Sigmoid colon (tissue), 7 donors: Measurements from ENCODE around the gene WDR90. TPM values are rescaled to one million over a fixed set of nuclear protein-coding genes. Genes with fewer than 3 reads are reported as not detected.

Source experiments
- DNase-seq: peaks from one replicate; pipeline ENCODE4 v3.0.0-alpha.2; 2019
- H3K27ac ChIP-seq, 4 donors: fragments of 200-600 bp; sonication (generic); one replicate each; pipeline ENCODE4 v1.5.1; 2016 to 2019; ENCODE audit warnings: mild to moderate bottlenecking in 1 of 4
- H3K27me3 ChIP-seq, 3 donors: fragments of 200-600 bp; sonication (generic); one replicate each; pipeline ENCODE4 v1.5.1; 2019; ENCODE audit warnings: mild to moderate bottlenecking in 1 of 3
- H3K36me3 ChIP-seq, 4 donors: fragments of 200-600 bp; sonication (generic); one replicate each; pipeline ENCODE4 v1.5.1; 2016 to 2019
- H3K4me1 ChIP-seq, 4 donors: fragments of 200-600 bp; sonication (generic); one replicate each; pipeline ENCODE4 v1.5.1; 2017 to 2019
- H3K4me3 ChIP-seq, 4 donors: fragments of 200-600 bp; sonication (generic); one replicate each; pipeline ENCODE4 v1.5.1; 2017 to 2019; ENCODE audit warnings: mild to moderate bottlenecking in 2 of 4, moderate library complexity in 1 of 4
- H3K9me3 ChIP-seq, 4 donors: fragments of 200-600 bp in 3 of 4; sonication (generic) in 3 of 4; one replicate each; pipeline versions ENCODE4 v1.5.1 to v1.6.1; 2013 to 2019
- EP300 ChIP-seq, 4 donors: sonication (generic); formaldehyde crosslinking; IDR thresholded peaks; one replicate each; pipeline ENCODE4 v1.6.1; 2017; ENCODE audit warnings: antibody characterized with exemption in 4 of 4
- POLR2A ChIP-seq, 2 donors: fragments of 450-650 bp; IDR thresholded peaks; one replicate each; pipeline ENCODE4 v1.6.1; 2016; ENCODE audit warnings: antibody characterized with exemption in 2 of 2, mild to moderate bottlenecking in 2 of 2, moderate library complexity in 2 of 2
- POLR2AphosphoS5 ChIP-seq, 4 donors: sonication (generic); formaldehyde crosslinking; IDR thresholded peaks; one replicate each; pipeline ENCODE4 v1.6.1; 2017; ENCODE audit warnings: antibody characterized with exemption in 4 of 4
- WGBS, 2 donors: extraction: QIAGEN DNeasy Blood & Tissue Kit; methylation state at CpG; one replicate each; pipeline ENCODE4 v1.1.7; 2013; 5-methylcytosine and 5-hydroxymethylcytosine counted together
- intact Hi-C: fragments of 100-400 bp; cut with DNase I; formaldehyde crosslinking; loops from one replicate; pipeline ENCODE4 v1.15.1; 2023
- polyA plus RNA-seq, 3 donors: library from polyadenylated mRNA; stranded (reverse); fragments of 200-250 nt; gene quantifications; one replicate each; pipeline ENCODE4 v1.2.3, GENCODE V29; 2013
- total RNA-seq, 4 donors: library from RNA; depleted of rRNA; stranded (reverse); fragments of >200 nt; gene quantifications; one replicate each; pipeline ENCODE4 v1.1.0, GENCODE V29; 2016
- TF ChIP-seq, protein P1 (sequence below), 4 experiments: fragments of 450-650 bp in 3 of 4; fragments of 200-600 bp in 1 of 4; IDR thresholded peaks; one replicate each; pipeline ENCODE4 v1.5.1; 2016 to 2019; ENCODE audit warnings: antibody characterized with exemption in 4 of 4, mild to moderate bottlenecking in 3 of 4, moderate library complexity in 2 of 4
- donor health status: healthy with polysubstance abuse.
- donor health status: Bipolar disorder and iron deficiency.
- donor health status: healthy.

Gene WDR90
- total and polyA plus RNA-seq, 7 donors = 5.4 to 49.0 (median 10.3) TPM

DNA sequence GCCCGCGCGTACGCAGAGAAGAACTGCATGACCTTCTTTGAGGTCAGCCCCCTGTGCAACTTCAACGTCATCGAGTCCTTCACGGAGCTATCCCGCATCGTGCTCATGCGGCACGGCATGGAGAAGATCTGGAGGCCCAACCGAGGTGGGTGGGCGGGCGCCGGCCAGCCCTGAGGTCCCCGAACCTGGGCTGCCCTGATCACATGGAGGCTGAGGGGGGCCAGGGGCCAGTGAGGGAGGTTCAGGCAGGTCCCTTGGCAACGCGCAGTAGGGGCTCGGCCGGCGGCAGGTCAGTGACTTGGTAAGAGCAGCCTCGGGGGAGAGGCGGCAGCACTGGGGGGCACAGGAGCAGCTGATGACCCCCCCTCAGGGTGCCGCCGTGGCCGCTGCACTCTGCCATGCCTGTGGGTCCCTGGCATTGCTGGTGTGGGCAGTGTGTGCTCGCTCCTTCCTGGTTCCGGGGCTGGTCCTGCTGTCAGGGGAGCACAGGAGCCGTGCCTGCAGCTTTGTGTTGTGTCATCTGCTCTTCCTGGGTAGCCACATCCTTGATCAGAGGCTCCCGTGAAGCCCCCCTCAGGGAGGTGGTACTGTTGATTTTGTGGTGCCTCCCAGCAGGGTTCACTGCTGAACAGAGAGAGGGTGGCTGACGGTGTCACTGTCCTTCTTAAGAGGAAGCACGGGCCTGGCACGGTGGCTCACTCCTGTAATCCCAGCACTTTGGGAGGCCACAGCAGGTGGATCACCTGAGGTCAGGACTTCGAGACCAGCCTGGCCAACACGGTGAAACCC, 23.0 kb upstream of the WDR90 start:
- Histone ChIP-seq H3K27me3 (peaks cover 0 to 4% (median 0%) of the 10 kb centered on the region in 3 donors), H3K4me1 (peaks cover 0 to 47% (median 35%) of the 10 kb centered on the region in 4 donors), H3K9me3 (no peaks in the 10 kb centered on the region), H3K36me3 (peaks cover 0 to 20% (median 10%) of the 10 kb centered on the region in 4 donors), H3K4me3 (no peak overlapping the region), H3K27ac (peak overlapping the region in 3 of 4 donors; percentile 69 to 82 (median 70))
- WGBS, 2 donors = 95% methylated on average over 35 of the region's 35 CpGs
- intact Hi-C loops = no loop called here
- TF ChIP-seq, protein P1, sequence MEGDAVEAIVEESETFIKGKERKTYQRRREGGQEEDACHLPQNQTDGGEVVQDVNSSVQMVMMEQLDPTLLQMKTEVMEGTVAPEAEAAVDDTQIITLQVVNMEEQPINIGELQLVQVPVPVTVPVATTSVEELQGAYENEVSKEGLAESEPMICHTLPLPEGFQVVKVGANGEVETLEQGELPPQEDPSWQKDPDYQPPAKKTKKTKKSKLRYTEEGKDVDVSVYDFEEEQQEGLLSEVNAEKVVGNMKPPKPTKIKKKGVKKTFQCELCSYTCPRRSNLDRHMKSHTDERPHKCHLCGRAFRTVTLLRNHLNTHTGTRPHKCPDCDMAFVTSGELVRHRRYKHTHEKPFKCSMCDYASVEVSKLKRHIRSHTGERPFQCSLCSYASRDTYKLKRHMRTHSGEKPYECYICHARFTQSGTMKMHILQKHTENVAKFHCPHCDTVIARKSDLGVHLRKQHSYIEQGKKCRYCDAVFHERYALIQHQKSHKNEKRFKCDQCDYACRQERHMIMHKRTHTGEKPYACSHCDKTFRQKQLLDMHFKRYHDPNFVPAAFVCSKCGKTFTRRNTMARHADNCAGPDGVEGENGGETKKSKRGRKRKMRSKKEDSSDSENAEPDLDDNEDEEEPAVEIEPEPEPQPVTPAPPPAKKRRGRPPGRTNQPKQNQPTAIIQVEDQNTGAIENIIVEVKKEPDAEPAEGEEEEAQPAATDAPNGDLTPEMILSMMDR (IDR thresholded peaks at IDR 0.05) = no peak
- TF ChIP-seq POLR2A (IDR thresholded peaks at IDR 0.05) = no peak
- TF ChIP-seq POLR2AphosphoS5 (IDR thresholded peaks at IDR 0.05) = no peak
- TF ChIP-seq EP300 (IDR thresholded peaks at IDR 0.05) = no peak
- peak; percentile 59 for DNase-seq

DNA sequence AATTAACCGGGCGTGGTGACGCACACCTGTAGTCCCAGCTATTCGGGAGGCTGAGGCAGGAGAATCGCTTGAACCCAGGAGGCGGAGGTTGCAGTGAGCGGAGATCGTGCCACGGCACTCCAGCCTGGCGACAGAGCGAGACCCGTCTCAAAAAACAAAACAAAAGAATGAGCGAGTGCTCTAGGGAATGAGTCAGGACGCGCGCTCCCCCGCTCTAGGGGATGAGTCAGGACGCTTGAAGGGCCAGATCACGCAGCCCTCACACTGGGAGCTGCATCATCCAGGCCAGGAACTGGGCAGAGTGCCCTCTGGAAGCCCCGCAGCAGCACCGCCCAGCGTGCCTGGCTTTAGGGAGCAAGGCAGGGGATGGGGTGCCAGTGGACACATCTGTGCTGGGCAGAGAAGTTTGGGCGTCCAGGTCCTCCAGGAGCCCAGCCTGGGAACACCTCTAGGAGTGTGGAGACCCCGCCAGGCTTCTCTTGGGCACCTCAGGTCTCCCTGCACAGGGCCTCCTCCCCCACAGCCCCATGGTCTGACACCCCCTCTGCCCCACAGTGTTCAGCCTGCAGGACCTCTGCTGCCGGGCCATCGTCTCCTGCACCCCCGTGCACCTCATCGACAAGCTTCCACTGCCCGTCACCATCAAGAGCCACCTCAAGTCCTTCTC, 22.2 kb upstream of the WDR90 start:
- DNase-seq = peak; percentile 84
- WGBS, 2 donors = 91 to 95% methylated on average over 29 of the region's 29 CpGs
- TF ChIP-seq POLR2A (IDR thresholded peaks at IDR 0.05) (no peak), POLR2AphosphoS5 (IDR thresholded peaks at IDR 0.05) (peak in 2 of 4 donors; percentile 30 to 71), EP300 (IDR thresholded peaks at IDR 0.05) (no peak)
- TF ChIP-seq, protein P1 (IDR thresholded peaks at IDR 0.05) = no peak
- H3K36me3 ChIP-seq = peaks cover 0 to 20% (median 10%) of the 10 kb centered on the region in 4 donors
- no peaks in the 10 kb centered on the region for H3K9me3 ChIP-seq
- no peak overlapping the region for H3K4me3 ChIP-seq
- H3K27me3 ChIP-seq = peaks cover 0 to 7% (median 0%) of the 10 kb centered on the region in 3 donors
- intact Hi-C loops = no loop called here
- peaks cover 0 to 43% (median 30%) of the 10 kb centered on the region in 4 donors for H3K4me1 ChIP-seq
- peak overlapping the region; percentile 13 to 82 (median 70) for H3K27ac ChIP-seq

DNA sequence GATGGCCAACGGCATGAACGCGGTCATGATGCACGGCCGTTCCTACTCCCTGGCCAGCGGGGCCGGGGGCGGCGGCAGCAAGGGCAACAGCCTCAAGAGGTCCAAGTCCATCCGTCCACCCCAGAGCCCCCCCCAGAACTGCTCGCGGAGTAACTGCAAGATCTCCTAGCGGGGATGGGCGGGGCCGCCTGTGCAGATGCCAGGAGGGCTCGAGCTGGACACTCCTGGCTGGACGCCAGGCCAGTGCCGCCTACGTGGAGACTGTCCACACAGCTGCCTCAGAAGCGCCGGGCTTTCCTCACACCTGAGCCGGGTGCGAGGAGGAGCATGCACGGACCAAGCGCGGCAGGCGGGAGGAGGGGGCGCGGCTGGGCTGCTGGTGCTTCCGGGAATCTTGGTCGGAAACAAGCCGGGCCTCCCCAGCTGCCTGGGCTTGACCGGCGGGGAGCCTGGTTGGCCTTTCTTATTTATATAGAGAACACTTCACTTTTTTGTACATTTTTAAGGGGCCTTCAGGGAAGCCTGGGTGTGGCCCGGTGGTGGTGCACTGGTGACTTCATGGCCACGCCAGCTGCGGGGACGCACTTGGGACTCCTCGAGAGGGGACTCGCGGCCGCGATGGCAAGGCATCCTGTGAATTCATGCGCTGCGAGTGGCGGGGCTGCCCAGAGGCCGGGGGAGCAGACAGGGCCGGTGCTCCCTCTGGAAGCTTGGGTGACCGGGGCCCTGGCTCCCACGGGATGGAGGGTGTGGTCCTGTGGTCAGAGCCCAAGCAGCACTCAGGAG, 21.5 kb upstream of the WDR90 start:
- no peaks in the 10 kb centered on the region for H3K9me3 ChIP-seq
- intact Hi-C loops = no loop called here
- peak overlapping the region; percentile 13 to 82 (median 70) for H3K27ac ChIP-seq
- peaks cover 0 to 12% (median 0%) of the 10 kb centered on the region in 3 donors for H3K27me3 ChIP-seq
- peak; percentile 71 for DNase-seq
- TF ChIP-seq, protein P1 (IDR thresholded peaks at IDR 0.05) = no peak
- TF ChIP-seq EP300 (IDR thresholded peaks at IDR 0.05) (no peak), POLR2AphosphoS5 (IDR thresholded peaks at IDR 0.05) (no peak), POLR2A (IDR thresholded peaks at IDR 0.05) (no peak)
- H3K4me1 ChIP-seq = peaks cover 0 to 41% (median 29%) of the 10 kb centered on the region in 4 donors
- WGBS, 2 donors = 77 to 89% methylated on average over 50 of the region's 50 CpGs
- H3K4me3 ChIP-seq = no peak overlapping the region
- H3K36me3 ChIP-seq = peaks cover 0 to 21% (median 10%) of the 10 kb centered on the region in 4 donors

DNA sequence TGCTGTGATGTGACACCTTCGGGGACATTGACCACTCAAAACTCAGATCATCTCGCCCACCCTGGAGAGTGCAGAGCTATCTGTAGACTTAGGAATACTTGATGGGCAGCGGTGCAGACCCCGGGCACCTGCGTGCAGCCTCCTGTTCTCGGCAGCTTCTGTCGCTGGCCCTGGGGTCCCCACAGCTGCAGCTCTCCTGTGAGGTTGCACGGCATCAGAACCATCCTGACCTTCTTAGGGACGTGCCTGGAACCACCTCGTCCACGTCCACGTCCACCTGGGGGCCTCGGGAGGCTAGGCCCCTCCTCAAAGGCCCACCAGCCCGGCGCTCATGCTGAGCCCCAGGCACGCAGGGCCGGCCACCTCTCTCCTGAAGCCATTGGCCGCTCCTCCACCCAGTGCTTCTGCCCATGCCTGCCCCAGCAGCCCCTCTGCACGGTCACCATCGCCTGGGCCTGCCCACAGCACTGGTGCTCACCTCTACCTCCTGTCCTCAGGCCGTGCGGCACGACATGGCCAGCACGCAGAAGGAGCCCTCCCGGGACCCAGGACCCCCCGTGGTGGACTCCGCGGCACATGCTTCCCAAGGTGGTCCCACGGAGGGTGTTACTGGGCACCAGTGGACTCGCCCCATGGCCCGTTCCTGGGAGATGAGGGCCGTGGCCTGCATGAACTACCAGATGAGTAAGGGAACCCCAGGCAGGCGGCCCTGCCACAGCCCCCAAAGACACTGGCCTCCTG, 20.7 kb upstream of the WDR90 start:
- Histone ChIP-seq H3K27ac (no peak overlapping the region), H3K36me3 (peaks cover 0 to 30% (median 13%) of the 10 kb centered on the region in 4 donors), H3K4me1 (peaks cover 0 to 41% (median 29%) of the 10 kb centered on the region in 4 donors), H3K27me3 (peaks cover 0 to 13% (median 0%) of the 10 kb centered on the region in 3 donors), H3K9me3 (no peaks in the 10 kb centered on the region), H3K4me3 (no peak overlapping the region)
- TF ChIP-seq EP300 (IDR thresholded peaks at IDR 0.05) = no peak
- no peak for TF ChIP-seq POLR2AphosphoS5 (IDR thresholded peaks at IDR 0.05)
- no peak for TF ChIP-seq POLR2A (IDR thresholded peaks at IDR 0.05)
- TF ChIP-seq, protein P1 (IDR thresholded peaks at IDR 0.05) = no peak
- peak; percentile 61 for DNase-seq
- intact Hi-C loops = no loop called here
- 92 to 95% methylated on average over 33 of the region's 33 CpGs for WGBS, 2 donors
